ENCODE data around the gene GRIK3. TPM values are rescaled to one million over a fixed set of nuclear protein-coding genes. Genes with fewer than 3 reads are reported as not detected.

Gene GRIK3
- total RNA-seq, 1 donor from 2014 or later: not detected

- H3K36me3 Mint-ChIP-seq: no peaks in the 10 kb centered on the region
- peaks cover 94% of the 10 kb centered on the region for H3K27me3 Mint-ChIP-seq (ENCODE audit: low read depth)
- no peak for TF ChIP-seq CTCF (IDR thresholded peaks at IDR 0.05; ENCODE audit: unreplicated experiment)
- peaks cover 11% of the 10 kb centered on the region for H3K4me1 Mint-ChIP-seq
- H3K27ac Mint-ChIP-seq: no peak overlapping the region
- no peaks in the 10 kb centered on the region for H3K9me3 Mint-ChIP-seq
- no peak for DNase-seq (ENCODE audit: low spot score in 2 of 2, unreplicated experiment in 2 of 2)
- H3K4me3 Mint-ChIP-seq: no peak overlapping the region
Measured at GRCh38 chr1:37033355-37034101, 787 bp downstream of the GRIK3 start.

GRCh38 chr1:37032660-37033354 is 1.5 kb downstream of the GRIK3 start:
- no peaks in the 10 kb centered on the region for H3K9me3 Mint-ChIP-seq
- no peak for DNase-seq (ENCODE audit: low spot score in 2 of 2, unreplicated experiment in 2 of 2)
- peaks cover 94% of the 10 kb centered on the region for H3K27me3 Mint-ChIP-seq (ENCODE audit: low read depth)
- no peaks in the 10 kb centered on the region for H3K36me3 Mint-ChIP-seq
- no peak overlapping the region for H3K4me3 Mint-ChIP-seq
- TF ChIP-seq CTCF (IDR thresholded peaks at IDR 0.05; ENCODE audit: unreplicated experiment): no peak
- H3K27ac Mint-ChIP-seq: no peak overlapping the region
- peaks cover 11% of the 10 kb centered on the region for H3K4me1 Mint-ChIP-seq

GRCh38 chr1:37031871-37032270 is 2.4 kb downstream of the GRIK3 start:
- Mint-ChIP-seq H3K9me3 (no peaks in the 10 kb centered on the region), H3K4me1 (peaks cover 11% of the 10 kb centered on the region), H3K27me3 (ENCODE audit: low read depth) (peaks cover 94% of the 10 kb centered on the region), H3K27ac (no peak overlapping the region), H3K4me3 (no peak overlapping the region), H3K36me3 (no peaks in the 10 kb centered on the region)
- DNase-seq (ENCODE audit: low spot score in 2 of 2, unreplicated experiment in 2 of 2): no peak
- no peak for TF ChIP-seq CTCF (IDR thresholded peaks at IDR 0.05; ENCODE audit: unreplicated experiment)

GRCh38 chr1:37031429-37031828 is 2.9 kb downstream of the GRIK3 start:
- Mint-ChIP-seq H3K36me3 (no peaks in the 10 kb centered on the region), H3K27me3 (ENCODE audit: low read depth) (peaks cover 94% of the 10 kb centered on the region)

GRCh38 chr1:37028981-37029617 is 5.2 kb downstream of the GRIK3 start:
- no peak for DNase-seq (ENCODE audit: low spot score in 2 of 2, unreplicated experiment in 2 of 2)
- H3K27ac Mint-ChIP-seq: no peak overlapping the region
- peaks cover 95% of the 10 kb centered on the region for H3K27me3 Mint-ChIP-seq (ENCODE audit: low read depth)

More at GRCh38 chr1:37031429-37031828, 2.9 kb downstream of the GRIK3 start:
- Mint-ChIP-seq H3K9me3 (no peaks in the 10 kb centered on the region), H3K27ac (no peak overlapping the region), H3K4me3 (no peak overlapping the region), H3K4me1 (peaks cover 11% of the 10 kb centered on the region)
- DNase-seq (ENCODE audit: low spot score in 2 of 2, unreplicated experiment in 2 of 2): no peak
- no peak for TF ChIP-seq CTCF (IDR thresholded peaks at IDR 0.05; ENCODE audit: unreplicated experiment)

More at GRCh38 chr1:37028981-37029617, 5.2 kb downstream of the GRIK3 start:
- no peak overlapping the region for H3K4me3 Mint-ChIP-seq
- H3K9me3 Mint-ChIP-seq: no peaks in the 10 kb centered on the region
- H3K36me3 Mint-ChIP-seq: no peaks in the 10 kb centered on the region
- no peaks in the 10 kb centered on the region for H3K4me1 Mint-ChIP-seq
- no peak for TF ChIP-seq CTCF (IDR thresholded peaks at IDR 0.05; ENCODE audit: unreplicated experiment)
